Measurements from ENCODE around the gene WFS1.

DNA sequence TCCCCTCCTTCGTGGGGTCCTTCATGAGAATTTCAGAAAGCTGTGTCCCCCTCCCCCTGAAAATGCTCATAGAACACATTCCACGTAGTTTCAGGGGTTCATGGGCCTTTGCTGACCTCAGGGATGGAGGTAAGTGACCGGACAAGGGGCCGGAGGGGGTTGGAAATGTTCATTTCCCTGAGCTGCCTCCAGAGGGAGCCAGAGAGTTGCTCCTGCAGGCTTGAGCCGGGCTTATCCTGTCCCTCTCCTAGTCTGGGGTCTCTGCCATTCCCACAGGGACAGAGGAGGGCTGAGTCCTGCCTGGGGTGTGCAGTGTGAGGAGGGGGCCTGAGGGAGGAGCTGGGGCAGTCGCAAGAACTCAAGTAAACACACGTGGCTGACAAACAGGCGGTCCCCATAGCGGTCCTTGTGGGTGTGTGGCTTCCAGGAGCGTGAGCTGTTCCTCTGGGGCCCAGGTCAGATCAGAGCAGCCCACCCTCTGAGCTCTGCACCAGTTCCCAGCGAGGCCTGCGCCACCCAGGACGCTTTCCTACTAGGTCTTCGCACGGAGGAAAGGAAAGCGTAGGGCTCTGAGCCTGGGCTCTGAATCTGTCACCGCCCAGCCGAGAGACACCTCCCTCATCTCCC, 62.5 kb downstream of the WFS1 start:
- TF ChIP-seq POLR2AphosphoS5 (IDR thresholded peaks at IDR 0.05) (no peak), POLR2A (IDR thresholded peaks at IDR 0.05) (no peak)
